ENCODE results near the gene ZDHHC12. TPM values are rescaled to one million over a fixed set of nuclear protein-coding genes. Genes with fewer than 3 reads are reported as not detected.

The ZDHHC12 gene
- total and polyA plus RNA-seq, 4 donors: 24.7 to 48.2 (median 30.3) TPM

GRCh38 chr9:128675382-128675781 lies 48.5 kb downstream of the ZDHHC12 start:
- no peaks in the 10 kb centered on the region for H3K9me3 ChIP-seq (ENCODE audit: control insufficient read depth in 4 of 4, low read length in 3 of 4)
- H3K4me3 ChIP-seq (ENCODE audit: low read depth in 1 of 3, low read length in 3 of 3): no peak overlapping the region
- DNase-seq (ENCODE audit: low spot score): no peak
- no peaks in the 10 kb centered on the region for H3K36me3 ChIP-seq (ENCODE audit: control insufficient read depth in 4 of 4, insufficient read depth in 3 of 4, low read depth in 1 of 4, low read length in 3 of 4)
- H3K4me1 ChIP-seq (ENCODE audit: control insufficient read depth in 4 of 4, insufficient read depth in 4 of 4, low read length in 3 of 4): peaks cover 0 to 5% (median 0%) of the 10 kb centered on the region in 4 donors
- no peak for TF ChIP-seq EGR1 (IDR thresholded peaks at IDR 0.05; ENCODE audit: low read depth in 2 of 2)
- TF ChIP-seq RXRA (IDR thresholded peaks at IDR 0.05): no peak
- TF ChIP-seq JUND (IDR thresholded peaks at IDR 0.05): no peak
- no peak for TF ChIP-seq YY1 (IDR thresholded peaks at IDR 0.05)
- TF ChIP-seq, protein P1, sequence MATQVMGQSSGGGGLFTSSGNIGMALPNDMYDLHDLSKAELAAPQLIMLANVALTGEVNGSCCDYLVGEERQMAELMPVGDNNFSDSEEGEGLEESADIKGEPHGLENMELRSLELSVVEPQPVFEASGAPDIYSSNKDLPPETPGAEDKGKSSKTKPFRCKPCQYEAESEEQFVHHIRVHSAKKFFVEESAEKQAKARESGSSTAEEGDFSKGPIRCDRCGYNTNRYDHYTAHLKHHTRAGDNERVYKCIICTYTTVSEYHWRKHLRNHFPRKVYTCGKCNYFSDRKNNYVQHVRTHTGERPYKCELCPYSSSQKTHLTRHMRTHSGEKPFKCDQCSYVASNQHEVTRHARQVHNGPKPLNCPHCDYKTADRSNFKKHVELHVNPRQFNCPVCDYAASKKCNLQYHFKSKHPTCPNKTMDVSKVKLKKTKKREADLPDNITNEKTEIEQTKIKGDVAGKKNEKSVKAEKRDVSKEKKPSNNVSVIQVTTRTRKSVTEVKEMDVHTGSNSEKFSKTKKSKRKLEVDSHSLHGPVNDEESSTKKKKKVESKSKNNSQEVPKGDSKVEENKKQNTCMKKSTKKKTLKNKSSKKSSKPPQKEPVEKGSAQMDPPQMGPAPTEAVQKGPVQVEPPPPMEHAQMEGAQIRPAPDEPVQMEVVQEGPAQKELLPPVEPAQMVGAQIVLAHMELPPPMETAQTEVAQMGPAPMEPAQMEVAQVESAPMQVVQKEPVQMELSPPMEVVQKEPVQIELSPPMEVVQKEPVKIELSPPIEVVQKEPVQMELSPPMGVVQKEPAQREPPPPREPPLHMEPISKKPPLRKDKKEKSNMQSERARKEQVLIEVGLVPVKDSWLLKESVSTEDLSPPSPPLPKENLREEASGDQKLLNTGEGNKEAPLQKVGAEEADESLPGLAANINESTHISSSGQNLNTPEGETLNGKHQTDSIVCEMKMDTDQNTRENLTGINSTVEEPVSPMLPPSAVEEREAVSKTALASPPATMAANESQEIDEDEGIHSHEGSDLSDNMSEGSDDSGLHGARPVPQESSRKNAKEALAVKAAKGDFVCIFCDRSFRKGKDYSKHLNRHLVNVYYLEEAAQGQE (IDR thresholded peaks at IDR 0.05): no peak
- TF ChIP-seq NR2F2 (IDR thresholded peaks at IDR 0.05): no peak
- TF ChIP-seq, protein P2, sequence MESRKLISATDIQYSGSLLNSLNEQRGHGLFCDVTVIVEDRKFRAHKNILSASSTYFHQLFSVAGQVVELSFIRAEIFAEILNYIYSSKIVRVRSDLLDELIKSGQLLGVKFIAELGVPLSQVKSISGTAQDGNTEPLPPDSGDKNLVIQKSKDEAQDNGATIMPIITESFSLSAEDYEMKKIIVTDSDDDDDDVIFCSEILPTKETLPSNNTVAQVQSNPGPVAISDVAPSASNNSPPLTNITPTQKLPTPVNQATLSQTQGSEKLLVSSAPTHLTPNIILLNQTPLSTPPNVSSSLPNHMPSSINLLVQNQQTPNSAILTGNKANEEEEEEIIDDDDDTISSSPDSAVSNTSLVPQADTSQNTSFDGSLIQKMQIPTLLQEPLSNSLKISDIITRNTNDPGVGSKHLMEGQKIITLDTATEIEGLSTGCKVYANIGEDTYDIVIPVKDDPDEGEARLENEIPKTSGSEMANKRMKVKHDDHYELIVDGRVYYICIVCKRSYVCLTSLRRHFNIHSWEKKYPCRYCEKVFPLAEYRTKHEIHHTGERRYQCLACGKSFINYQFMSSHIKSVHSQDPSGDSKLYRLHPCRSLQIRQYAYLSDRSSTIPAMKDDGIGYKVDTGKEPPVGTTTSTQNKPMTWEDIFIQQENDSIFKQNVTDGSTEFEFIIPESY (IDR thresholded peaks at IDR 0.05): no peak
- TF ChIP-seq ATF3 (IDR thresholded peaks at IDR 0.05): no peak
- no peak for TF ChIP-seq HNF4G (IDR thresholded peaks at IDR 0.05)
- TF ChIP-seq, protein P3, sequence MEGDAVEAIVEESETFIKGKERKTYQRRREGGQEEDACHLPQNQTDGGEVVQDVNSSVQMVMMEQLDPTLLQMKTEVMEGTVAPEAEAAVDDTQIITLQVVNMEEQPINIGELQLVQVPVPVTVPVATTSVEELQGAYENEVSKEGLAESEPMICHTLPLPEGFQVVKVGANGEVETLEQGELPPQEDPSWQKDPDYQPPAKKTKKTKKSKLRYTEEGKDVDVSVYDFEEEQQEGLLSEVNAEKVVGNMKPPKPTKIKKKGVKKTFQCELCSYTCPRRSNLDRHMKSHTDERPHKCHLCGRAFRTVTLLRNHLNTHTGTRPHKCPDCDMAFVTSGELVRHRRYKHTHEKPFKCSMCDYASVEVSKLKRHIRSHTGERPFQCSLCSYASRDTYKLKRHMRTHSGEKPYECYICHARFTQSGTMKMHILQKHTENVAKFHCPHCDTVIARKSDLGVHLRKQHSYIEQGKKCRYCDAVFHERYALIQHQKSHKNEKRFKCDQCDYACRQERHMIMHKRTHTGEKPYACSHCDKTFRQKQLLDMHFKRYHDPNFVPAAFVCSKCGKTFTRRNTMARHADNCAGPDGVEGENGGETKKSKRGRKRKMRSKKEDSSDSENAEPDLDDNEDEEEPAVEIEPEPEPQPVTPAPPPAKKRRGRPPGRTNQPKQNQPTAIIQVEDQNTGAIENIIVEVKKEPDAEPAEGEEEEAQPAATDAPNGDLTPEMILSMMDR (IDR thresholded peaks at IDR 0.05; ENCODE audit: low read depth, low read length, missing input control): no peak
- no peak for TF ChIP-seq SP1 (IDR thresholded peaks at IDR 0.05)
- no peak for TF ChIP-seq TAF1 (conservative IDR thresholded peaks at IDR 0.05)
- no peak for TF ChIP-seq GABPA (IDR thresholded peaks at IDR 0.05 in 1 of 2, conservative IDR thresholded peaks at IDR 0.05 in 1 of 2)
- no peak overlapping the region for H3K9ac ChIP-seq (ENCODE audit: low read depth in 1 of 2, low read length in 2 of 2)
- no peaks in the 10 kb centered on the region for H3K27me3 ChIP-seq (ENCODE audit: control insufficient read depth in 4 of 4, insufficient read depth in 4 of 4, low read length in 3 of 4)
- 98% methylated on average over 4 of the region's 4 CpGs for WGBS
- H3K27ac ChIP-seq (ENCODE audit: low read depth in 1 of 2, low read length in 2 of 2): no peak overlapping the region

Small RNA genes within 50 kb of the gene (small RNA-seq; reads per million reads assigned to genes)
- gene RF00017 (not detected), gene RN7SL560P (not detected)

Other genes with a start within 250 kb of the ZDHHC12 start
- 10 to 100 TPM; 15.6 to 19.5 TPM for gene GLE1, start 219.4 kb downstream of the ZDHHC12 start, total RNA-seq
- 10 to 100 TPM in 1 of 2 donors, 1 to 10 TPM in 1; 5.3 to 10.0 TPM for gene GLE1, start 219.4 kb downstream of the ZDHHC12 start, polyA plus RNA-seq
- 10 to 100 TPM; 76.9 to 86.5 TPM for gene SPTAN1, start 171.5 kb downstream of the ZDHHC12 start, total RNA-seq
- gene SPTAN1, start 171.5 kb downstream of the ZDHHC12 start, polyA plus RNA-seq: 10 to 100 TPM; 31.3 to 43.8 TPM
- 10 to 100 TPM; 10.9 to 58.0 TPM for gene DYNC2I2, start 67.3 kb downstream of the ZDHHC12 start, total RNA-seq
- 10 to 100 TPM; 18.5 to 20.7 TPM for gene DYNC2I2, start 67.3 kb downstream of the ZDHHC12 start, polyA plus RNA-seq
- gene SET, start 34.9 kb downstream of the ZDHHC12 start, total RNA-seq: 10 to 100 TPM; 79.9 to 95.6 TPM
- gene SET, start 34.9 kb downstream of the ZDHHC12 start, polyA plus RNA-seq: 10 to 100 TPM; 58.2 to 58.8 TPM
- 1 to 10 TPM; 2.0 to 4.2 TPM for gene PKN3, start 21.6 kb downstream of the ZDHHC12 start, total RNA-seq
- 1 to 10 TPM in 1 of 2 donors, under 1 TPM in 1; 0.61 to 1.1 TPM for gene PKN3, start 21.6 kb downstream of the ZDHHC12 start, polyA plus RNA-seq
- 10 to 100 TPM; 20.0 to 29.1 TPM for gene ZER1, start 47.8 kb upstream of the ZDHHC12 start, total RNA-seq
- 10 to 100 TPM in 1 of 2 donors, 1 to 10 TPM in 1; 7.6 to 11.7 TPM for gene ZER1, start 47.8 kb upstream of the ZDHHC12 start, polyA plus RNA-seq
- gene TBC1D13, start 63.1 kb upstream of the ZDHHC12 start, total RNA-seq: 10 to 100 TPM in 1 of 2 donors, 1 to 10 TPM in 1; 6.3 to 11.7 TPM
- gene TBC1D13, start 63.1 kb upstream of the ZDHHC12 start, polyA plus RNA-seq: 1 to 10 TPM; 7.4 to 8.6 TPM
- 10 to 100 TPM; 11.3 to 17.9 TPM for gene ENDOG, start 94.4 kb upstream of the ZDHHC12 start, total RNA-seq
- 10 to 100 TPM; 12.2 to 25.0 TPM for gene ENDOG, start 94.4 kb upstream of the ZDHHC12 start, polyA plus RNA-seq
- 10 to 100 TPM in 1 of 2 donors, 1 to 10 TPM in 1; 9.0 to 13.7 TPM for gene SPOUT1, start 105.7 kb upstream of the ZDHHC12 start, total RNA-seq
- 10 to 100 TPM; 15.3 to 30.1 TPM for gene SPOUT1, start 105.7 kb upstream of the ZDHHC12 start, polyA plus RNA-seq
- 1 to 10 TPM; 6.9 to 8.1 TPM for gene KYAT1, start 157.8 kb upstream of the ZDHHC12 start, total RNA-seq
- 1 to 10 TPM; 3.8 to 8.0 TPM for gene KYAT1, start 157.8 kb upstream of the ZDHHC12 start, polyA plus RNA-seq
- gene LRRC8A, start 158.0 kb upstream of the ZDHHC12 start, total RNA-seq: 10 to 100 TPM; 15.8 to 22.8 TPM
- 10 to 100 TPM; 14.6 to 19.9 TPM for gene LRRC8A, start 158.0 kb upstream of the ZDHHC12 start, polyA plus RNA-seq
- gene PHYHD1, start 196.9 kb upstream of the ZDHHC12 start, total RNA-seq: 10 to 100 TPM in 1 of 2 donors, 1 to 10 TPM in 1; 9.2 to 28.4 TPM
- gene PHYHD1, start 196.9 kb upstream of the ZDHHC12 start, polyA plus RNA-seq: 10 to 100 TPM; 34.2 to 72.8 TPM
- gene DOLK, start 223.5 kb upstream of the ZDHHC12 start, total RNA-seq: 10 to 100 TPM; 10.0 to 13.4 TPM
- 10 to 100 TPM in 1 of 2 donors, 1 to 10 TPM in 1; 9.5 to 15.3 TPM for gene DOLK, start 223.5 kb upstream of the ZDHHC12 start, polyA plus RNA-seq
- gene NUP188, start 223.6 kb upstream of the ZDHHC12 start, total RNA-seq: 10 to 100 TPM; 31.4 to 34.7 TPM
- 1 to 10 TPM; 6.9 to 7.0 TPM for gene NUP188, start 223.6 kb upstream of the ZDHHC12 start, polyA plus RNA-seq

All from liver (tissue), 10 donors.